Effector memory CD4-positive, alpha-beta T cell (primary cell): Measurements from ENCODE around the gene RMND1.

ENCODE experiments used
- DNase-seq, 3 donors: peaks; one replicate each; pipeline ENCODE4 v3.0.0-alpha.2; 2020
- H3K27ac ChIP-seq: 2 replicates; pipeline ENCODE4 v1.7.0; 2013; ENCODE audit warnings: mild to moderate bottlenecking, low read length, moderate library complexity; ENCODE audit not compliant: insufficient read depth, poor library complexity, severe bottlenecking
- H3K27me3 ChIP-seq: replicated peaks from 2 replicates; pipeline ENCODE4 v1.7.0; 2013; ENCODE audit warnings: mild to moderate bottlenecking, low read length; ENCODE audit not compliant: insufficient read depth, control insufficient read depth, poor library complexity, severe bottlenecking
- H3K36me3 ChIP-seq: 2 replicates; pipeline ENCODE4 v1.7.0; 2013; ENCODE audit warnings: mild to moderate bottlenecking, low read length, moderate library complexity; ENCODE audit not compliant: control insufficient read depth, insufficient read depth
- H3K4me1 ChIP-seq: 2 replicates; pipeline ENCODE4 v1.7.0; 2013; ENCODE audit warnings: low read length, mild to moderate bottlenecking; ENCODE audit not compliant: control insufficient read depth, insufficient read depth, poor library complexity, severe bottlenecking
- H3K4me3 ChIP-seq: 2 replicates; pipeline ENCODE4 v1.7.0; 2013; ENCODE audit warnings: low read length, low read depth, mild to moderate bottlenecking; ENCODE audit not compliant: insufficient read depth, poor library complexity, severe bottlenecking
- H3K9me3 ChIP-seq: 2 replicates; pipeline ENCODE4 v1.7.0; 2013; ENCODE audit warnings: mild to moderate bottlenecking, low read length, moderate library complexity; ENCODE audit not compliant: control insufficient read depth

The RMND1 gene

DNA sequence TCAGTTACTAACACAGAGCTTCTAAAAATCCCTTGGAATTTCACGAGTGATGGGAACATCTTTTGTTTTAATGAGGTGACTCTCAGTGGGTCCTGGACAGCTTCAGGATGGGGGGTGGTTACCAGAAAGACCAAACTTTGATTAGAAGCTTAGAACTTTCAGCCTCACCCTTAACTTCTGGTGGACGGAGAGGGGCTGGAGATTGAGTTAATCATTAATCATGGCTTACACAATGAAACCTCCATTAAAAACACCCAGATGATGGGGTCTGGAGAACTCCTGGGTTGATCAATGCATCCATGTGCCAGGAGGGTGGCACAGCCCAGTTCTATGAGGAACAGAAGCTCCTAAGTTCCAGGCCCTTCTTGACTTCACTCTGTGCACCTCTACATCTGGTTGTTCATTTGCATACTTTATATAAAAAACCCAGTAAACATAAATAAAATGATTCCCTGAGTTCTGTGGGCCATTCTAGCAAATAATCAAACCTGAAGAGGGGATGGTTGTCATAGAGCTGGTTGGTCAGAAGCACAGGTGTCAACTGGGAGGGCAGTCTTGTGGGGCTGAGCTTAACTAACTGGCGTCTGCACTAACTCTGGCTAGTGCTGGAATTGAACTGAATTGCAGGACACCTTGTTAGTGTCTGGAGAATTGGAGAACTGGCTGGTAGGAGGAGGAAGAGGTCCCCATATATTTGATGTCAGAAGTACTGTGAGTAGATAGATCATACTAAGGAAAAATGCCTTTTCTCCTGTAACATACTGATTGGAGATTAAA, 10.3 kb downstream of the RMND1 start:
- Histone ChIP-seq H3K27me3 (no peaks in the 10 kb centered on the region), H3K36me3 (peaks cover 8% of the 10 kb centered on the region), H3K4me3 (no peak overlapping the region), H3K4me1 (no peaks in the 10 kb centered on the region), H3K9me3 (no peaks in the 10 kb centered on the region), H3K27ac (no peak overlapping the region)
- no peak for DNase-seq

GRCh38 chr6:151440930-151441329, 11.0 kb downstream of the RMND1 start:
- DNase-seq, result no peak
- Histone ChIP-seq H3K4me3 (no peak overlapping the region), H3K36me3 (peaks cover 13% of the 10 kb centered on the region)

DNA sequence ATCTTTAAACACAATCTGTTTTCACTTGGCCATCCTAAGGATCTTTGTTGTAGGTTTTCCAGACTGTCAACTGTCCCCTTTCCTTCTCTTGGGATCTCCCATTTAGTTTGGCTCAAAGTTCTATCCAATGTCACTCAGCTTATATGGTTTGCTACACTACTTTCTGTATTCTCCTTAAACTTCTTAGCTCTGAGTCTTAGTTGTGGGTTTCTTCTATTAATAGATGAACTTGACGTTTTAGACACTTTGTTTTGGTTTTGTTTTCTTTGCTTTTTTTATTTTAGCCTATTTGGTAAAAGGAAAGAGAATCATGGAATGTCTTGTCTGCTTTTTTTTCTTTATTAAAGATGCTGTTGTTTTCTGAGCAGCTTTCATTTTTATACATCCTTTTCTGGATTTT, 11.4 kb downstream of the RMND1 start:
- DNase-seq, result no peak

More at GRCh38 chr6:151440930-151441329, 11.0 kb downstream of the RMND1 start:
- H3K9me3 ChIP-seq, result no peaks in the 10 kb centered on the region
- H3K4me1 ChIP-seq, result no peaks in the 10 kb centered on the region
- no peaks in the 10 kb centered on the region for H3K27me3 ChIP-seq
- H3K27ac ChIP-seq, result no peak overlapping the region

GRCh38 chr6:151437401-151437800, 14.5 kb downstream of the RMND1 start:
- H3K27me3 ChIP-seq, result no peaks in the 10 kb centered on the region
- H3K4me1 ChIP-seq, result no peaks in the 10 kb centered on the region
- no peaks in the 10 kb centered on the region for H3K9me3 ChIP-seq
- peaks cover 22% of the 10 kb centered on the region for H3K36me3 ChIP-seq
- DNase-seq, result no peak
- no peak overlapping the region for H3K27ac ChIP-seq
- H3K4me3 ChIP-seq, result no peak overlapping the region

More for the DNA sequence above, 11.4 kb downstream of the RMND1 start:
- no peaks in the 10 kb centered on the region for H3K9me3 ChIP-seq
- H3K4me3 ChIP-seq, result no peak overlapping the region
- no peaks in the 10 kb centered on the region for H3K4me1 ChIP-seq
- H3K27me3 ChIP-seq, result no peaks in the 10 kb centered on the region
- H3K36me3 ChIP-seq, result peaks cover 13% of the 10 kb centered on the region
- H3K27ac ChIP-seq, result no peak overlapping the region

- DNase-seq, result no peak
- Histone ChIP-seq H3K9me3 (no peaks in the 10 kb centered on the region), H3K4me1 (no peaks in the 10 kb centered on the region), H3K4me3 (no peak overlapping the region), H3K27me3 (no peaks in the 10 kb centered on the region), H3K27ac (no peak overlapping the region), H3K36me3 (peaks cover 27% of the 10 kb centered on the region)
Measured at GRCh38 chr6:151436802-151437201, 15.1 kb downstream of the RMND1 start.

GRCh38 chr6:151436300-151436699, 15.6 kb downstream of the RMND1 start:
- no peaks in the 10 kb centered on the region for H3K9me3 ChIP-seq
- H3K27me3 ChIP-seq, result no peaks in the 10 kb centered on the region
- no peaks in the 10 kb centered on the region for H3K4me1 ChIP-seq
- DNase-seq, result no peak
- no peak overlapping the region for H3K27ac ChIP-seq
- H3K4me3 ChIP-seq, result no peak overlapping the region
- peaks cover 25% of the 10 kb centered on the region for H3K36me3 ChIP-seq

DNA sequence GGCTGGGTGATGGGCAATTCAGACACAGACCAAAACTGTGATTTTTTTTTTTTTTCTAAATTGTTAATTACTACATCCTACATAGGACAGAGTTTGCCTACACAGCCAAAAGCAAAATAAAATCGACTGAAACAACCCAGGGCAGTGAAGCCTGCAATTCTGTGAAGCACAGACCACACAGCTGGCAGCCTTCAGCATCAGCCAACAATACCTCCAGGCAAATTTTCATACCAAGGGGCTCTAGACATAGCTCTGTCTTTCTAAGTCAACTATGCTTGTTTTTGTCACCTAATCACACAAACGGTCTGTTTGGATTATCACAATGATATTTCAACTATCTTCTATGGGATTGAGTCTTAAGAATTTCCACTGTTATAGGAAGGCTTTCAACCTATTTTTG, 17.6 kb downstream of the RMND1 start:
- Histone ChIP-seq H3K36me3 (peaks cover 37% of the 10 kb centered on the region), H3K4me1 (no peaks in the 10 kb centered on the region), H3K27ac (no peak overlapping the region), H3K27me3 (no peaks in the 10 kb centered on the region), H3K4me3 (no peak overlapping the region), H3K9me3 (no peaks in the 10 kb centered on the region)
- no peak for DNase-seq

- H3K27ac ChIP-seq, result no peak overlapping the region
- no peak for DNase-seq
- no peaks in the 10 kb centered on the region for H3K9me3 ChIP-seq
- no peaks in the 10 kb centered on the region for H3K27me3 ChIP-seq
- H3K36me3 ChIP-seq, result peaks cover 40% of the 10 kb centered on the region
- no peaks in the 10 kb centered on the region for H3K4me1 ChIP-seq
- no peak overlapping the region for H3K4me3 ChIP-seq
Measured at GRCh38 chr6:151432651-151433050, 19.3 kb downstream of the RMND1 start.

- Histone ChIP-seq H3K9me3 (no peaks in the 10 kb centered on the region), H3K4me1 (no peaks in the 10 kb centered on the region)
Measured at GRCh38 chr6:151431337-151431736, 20.6 kb downstream of the RMND1 start.

GRCh38 chr6:151430886-151431285, 21.0 kb downstream of the RMND1 start:
- Histone ChIP-seq H3K27me3 (no peaks in the 10 kb centered on the region), H3K4me3 (no peak overlapping the region), H3K27ac (no peak overlapping the region), H3K9me3 (no peaks in the 10 kb centered on the region), H3K36me3 (peaks cover 43% of the 10 kb centered on the region), H3K4me1 (no peaks in the 10 kb centered on the region)
- DNase-seq, result no peak

More at GRCh38 chr6:151431337-151431736, 20.6 kb downstream of the RMND1 start:
- H3K27ac ChIP-seq, result no peak overlapping the region
- no peak for DNase-seq
- H3K36me3 ChIP-seq, result peaks cover 43% of the 10 kb centered on the region
- no peaks in the 10 kb centered on the region for H3K27me3 ChIP-seq
- H3K4me3 ChIP-seq, result no peak overlapping the region
